ENCODE measurements around the gene GTF3C1.

GRCh38 chr16:27464626-27465482 is 84.9 kb downstream of the GTF3C1 start:
- TF ChIP-seq POLR2AphosphoS5 (IDR thresholded peaks at IDR 0.05; ENCODE audit: low read depth, low read length) (no peak), ZNF713 (CRISPR knock-in tag; IDR thresholded peaks at IDR 0.05) (no peak), HDAC2 (CRISPR knock-in tag; IDR thresholded peaks at IDR 0.05) (no peak), STAT6 (CRISPR knock-in tag; IDR thresholded peaks at IDR 0.05; ENCODE audit: borderline replicate concordance) (no peak), UBTF (CRISPR knock-in tag; IDR thresholded peaks at IDR 0.05) (no peak), ELF4 (CRISPR knock-in tag; IDR thresholded peaks at IDR 0.05; ENCODE audit: borderline replicate concordance) (no peak), HNRNPK (IDR thresholded peaks at IDR 0.05; ENCODE audit: low read depth, low read length, poor library complexity, severe bottlenecking) (no peak), NCOR1 (IDR thresholded peaks at IDR 0.05; ENCODE audit: borderline replicate concordance, low read length) (no peak), USF2 (IDR thresholded peaks at IDR 0.05; ENCODE audit: low read depth, low read length) (no peak), USF2 (CRISPR knock-in tag; IDR thresholded peaks at IDR 0.05; ENCODE audit: borderline replicate concordance) (no peak)

Measured in HepG2 (cell line).